ENCODE results near the gene USP14.

The USP14 gene

DNA sequence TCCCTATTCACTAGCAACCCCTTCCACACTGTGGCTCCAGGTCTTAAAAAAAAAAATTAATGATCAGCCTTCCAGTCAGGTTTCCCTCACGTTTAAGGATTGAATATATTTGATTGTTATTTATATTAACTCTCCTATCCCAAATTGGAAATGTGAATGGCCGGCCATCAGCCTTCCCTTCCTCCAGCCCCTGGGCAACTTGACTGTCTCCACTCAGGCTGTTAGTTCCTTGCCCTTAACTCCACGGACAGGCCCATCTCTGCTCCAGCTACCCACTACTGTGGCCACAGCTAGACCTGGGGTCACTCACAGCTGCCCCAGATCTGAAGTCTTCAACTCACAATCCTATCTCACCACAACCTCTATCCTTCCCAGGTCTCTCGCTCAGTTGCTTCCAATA is 69.5 kb downstream of the USP14 start:
- no peak for DNase-seq (ENCODE audit: low read depth)

GRCh38 chr18:228586-228985 is 70.2 kb downstream of the USP14 start:
- DNase-seq (ENCODE audit: low read depth) = no peak

DNA sequence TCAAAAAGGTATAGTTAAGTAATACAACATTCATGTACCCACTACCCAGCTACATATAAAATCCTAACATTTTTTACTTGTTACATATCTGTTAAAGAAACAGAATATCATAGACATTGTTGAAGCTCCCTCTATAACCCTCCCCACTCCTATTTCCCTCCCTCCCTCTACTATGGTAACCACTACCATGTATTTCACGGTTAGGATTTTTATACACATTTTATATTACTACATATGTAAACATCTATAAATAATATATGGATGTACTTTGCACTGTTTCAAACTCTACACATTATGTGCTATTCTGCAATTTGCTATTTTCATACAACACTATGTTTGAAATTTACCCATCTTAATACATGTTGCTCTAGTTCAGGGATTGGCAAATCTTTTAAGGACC is 73.2 kb downstream of the USP14 start:
- DNase-seq (ENCODE audit: low read depth) = no peak

DNA sequence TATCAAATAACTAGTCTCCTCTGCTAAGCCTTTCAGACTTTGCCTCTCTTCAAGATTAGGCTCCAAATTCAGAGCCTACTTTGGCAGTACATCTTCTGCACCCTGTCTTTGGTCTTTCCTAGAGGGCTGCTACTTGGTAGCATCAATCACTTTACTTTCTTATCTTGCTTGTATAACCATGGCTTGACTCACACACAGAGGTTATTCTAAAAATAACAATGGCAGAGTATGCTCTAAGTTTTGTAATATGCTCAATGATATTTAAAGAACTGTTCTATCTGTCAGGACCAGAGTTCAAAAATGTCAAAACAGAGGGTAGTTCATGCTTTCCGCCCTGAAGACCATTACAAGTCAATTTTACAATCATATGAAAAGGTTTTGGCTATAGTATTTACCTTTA is 81.8 kb downstream of the USP14 start:
- no peak for DNase-seq (ENCODE audit: low read depth)

- no peak for DNase-seq (ENCODE audit: low read depth)
Measured at GRCh38 chr18:245282-245847, 87.0 kb downstream of the USP14 start.

- DNase-seq (ENCODE audit: low read depth) = no peak
Measured at GRCh38 chr18:248053-248452, 89.7 kb downstream of the USP14 start.

DNA sequence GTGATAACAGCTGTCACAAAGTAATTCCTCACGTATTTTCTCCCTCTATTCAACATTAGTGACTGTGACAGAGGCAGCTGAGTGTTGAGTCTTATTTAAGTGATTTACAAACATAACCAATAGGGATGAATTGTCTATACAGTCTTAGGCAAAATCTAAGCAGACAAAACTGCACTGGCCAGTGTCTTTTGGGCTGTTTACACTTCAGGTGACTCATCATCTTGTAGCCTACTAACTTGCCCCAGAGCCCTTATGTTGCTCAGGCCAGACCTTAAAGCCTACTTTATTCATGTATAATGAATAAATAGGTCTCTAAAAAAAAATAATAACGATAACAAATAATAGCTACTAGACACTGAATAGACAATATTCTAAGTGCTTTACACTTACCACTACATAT is 92.3 kb downstream of the USP14 start:
- DNase-seq (ENCODE audit: low read depth) = no peak

DNA sequence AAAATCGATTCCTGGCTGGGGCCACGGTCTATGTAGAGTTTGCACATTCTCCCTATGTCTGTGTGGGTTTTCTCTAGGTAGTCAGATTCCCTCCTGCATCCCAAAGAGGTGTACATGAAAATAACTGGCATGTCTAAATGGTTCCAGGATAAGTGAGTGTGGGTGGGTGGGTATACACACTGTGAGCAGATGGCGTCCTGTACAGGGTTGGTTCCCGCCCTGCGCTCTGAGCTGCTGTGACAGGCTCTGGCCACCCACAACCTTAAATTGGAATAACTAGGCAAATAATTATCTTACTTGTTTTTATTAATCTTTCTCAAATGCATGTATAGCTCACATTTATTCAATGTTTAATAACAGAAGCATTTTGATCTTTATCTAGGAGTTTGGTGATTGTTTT is 93.2 kb downstream of the USP14 start:
- no peak for DNase-seq (ENCODE audit: low read depth)

GRCh38 chr18:253121-253520 is 94.8 kb downstream of the USP14 start:
- DNase-seq (ENCODE audit: low read depth) = no peak

DNA sequence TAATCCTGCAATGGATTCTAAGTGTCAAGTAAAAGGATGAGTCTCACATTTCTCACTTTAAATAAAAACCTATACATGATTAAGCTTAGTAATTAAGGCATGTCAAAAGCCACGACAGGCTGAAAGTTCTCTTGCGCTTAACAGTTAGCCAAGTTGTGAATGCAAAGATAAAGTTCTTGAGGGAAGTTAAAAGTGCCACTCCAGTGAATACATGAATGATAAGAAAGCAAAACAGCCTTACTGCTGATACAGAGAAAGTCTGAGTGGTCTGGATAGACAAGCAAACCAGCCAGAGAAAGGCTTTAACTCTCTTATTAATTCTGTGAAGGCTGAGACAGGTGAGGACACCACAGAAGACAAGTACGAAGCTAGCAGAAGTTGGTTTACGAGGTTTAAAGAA is 96.8 kb downstream of the USP14 start:
- DNase-seq (ENCODE audit: low read depth) = no peak

DNA sequence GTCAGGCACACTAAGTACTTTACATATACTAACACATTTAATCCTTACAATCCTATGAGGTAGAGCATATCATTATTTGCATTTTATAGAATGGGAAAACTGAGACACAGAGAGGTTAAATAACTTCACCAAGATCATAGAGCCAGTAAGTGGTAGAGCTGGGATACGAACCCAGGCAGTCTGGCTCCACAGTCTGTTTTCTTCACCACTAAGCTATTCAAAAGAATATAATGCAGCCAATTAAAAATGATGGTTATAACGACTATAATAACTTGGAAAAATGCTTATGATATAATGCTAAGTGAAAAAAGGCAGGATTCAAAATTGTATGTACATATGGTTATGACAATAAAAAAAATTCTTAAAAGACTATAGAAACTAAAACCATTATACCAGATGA is 102.2 kb downstream of the USP14 start:
- no peak for DNase-seq (ENCODE audit: low read depth)

DNA sequence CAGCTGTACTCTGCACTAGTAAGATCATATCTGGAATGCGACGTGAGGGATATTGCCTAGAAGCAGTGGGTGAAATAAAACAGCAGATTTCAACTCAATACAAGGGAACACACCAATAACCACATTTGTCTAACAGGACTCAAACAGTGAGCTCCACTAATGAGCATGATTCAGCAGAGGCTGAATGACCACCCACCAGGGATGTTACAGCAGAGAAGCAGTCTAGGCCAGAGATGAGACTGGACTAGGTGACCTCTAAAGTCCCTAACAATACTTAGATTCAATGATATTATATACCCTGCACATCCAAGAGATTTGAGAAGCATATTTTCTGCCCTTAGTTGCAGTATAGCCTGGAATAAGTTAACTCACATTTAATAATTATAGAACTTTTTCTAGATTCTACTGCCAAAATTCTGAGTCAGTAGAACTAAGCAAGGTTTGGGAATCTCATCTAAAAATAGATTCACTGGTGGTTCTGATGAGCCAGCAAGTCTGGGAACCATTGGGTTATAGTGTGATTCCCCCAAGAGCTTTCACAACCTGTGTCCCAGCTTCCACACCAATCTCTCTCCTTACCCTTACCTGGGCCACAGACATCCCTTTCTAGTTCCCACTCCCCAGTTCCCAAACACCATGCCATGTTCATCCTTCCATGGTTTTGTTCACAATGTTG is 103.2 kb downstream of the USP14 start:
- DNase-seq (ENCODE audit: low read depth) = no peak
